ENCODE measurements around the gene CAMSAP3.

Gene CAMSAP3

DNA sequence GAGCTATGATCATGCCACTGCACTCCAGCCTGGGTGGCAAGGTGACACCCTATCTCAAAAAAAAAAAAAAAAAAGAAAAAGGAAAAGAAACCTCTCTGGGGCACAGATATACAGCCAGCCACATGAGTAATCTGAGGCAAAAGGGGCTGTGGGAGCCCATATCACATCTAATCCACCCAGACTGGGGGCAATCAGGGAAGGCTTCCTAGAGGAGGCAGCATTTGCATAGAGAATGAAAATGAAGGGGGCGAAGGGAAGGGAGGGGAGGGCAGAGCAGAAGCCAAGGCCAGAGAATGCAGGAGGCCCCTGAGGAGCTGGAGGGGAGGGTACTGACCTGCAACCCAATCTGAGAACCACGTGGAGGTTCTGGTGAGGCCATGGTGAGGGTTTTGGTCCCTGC, 54.5 kb downstream of the CAMSAP3 start:
- H3K27me3 Mint-ChIP-seq (ENCODE audit: low read depth) = peaks cover 17% of the 10 kb centered on the region

DNA sequence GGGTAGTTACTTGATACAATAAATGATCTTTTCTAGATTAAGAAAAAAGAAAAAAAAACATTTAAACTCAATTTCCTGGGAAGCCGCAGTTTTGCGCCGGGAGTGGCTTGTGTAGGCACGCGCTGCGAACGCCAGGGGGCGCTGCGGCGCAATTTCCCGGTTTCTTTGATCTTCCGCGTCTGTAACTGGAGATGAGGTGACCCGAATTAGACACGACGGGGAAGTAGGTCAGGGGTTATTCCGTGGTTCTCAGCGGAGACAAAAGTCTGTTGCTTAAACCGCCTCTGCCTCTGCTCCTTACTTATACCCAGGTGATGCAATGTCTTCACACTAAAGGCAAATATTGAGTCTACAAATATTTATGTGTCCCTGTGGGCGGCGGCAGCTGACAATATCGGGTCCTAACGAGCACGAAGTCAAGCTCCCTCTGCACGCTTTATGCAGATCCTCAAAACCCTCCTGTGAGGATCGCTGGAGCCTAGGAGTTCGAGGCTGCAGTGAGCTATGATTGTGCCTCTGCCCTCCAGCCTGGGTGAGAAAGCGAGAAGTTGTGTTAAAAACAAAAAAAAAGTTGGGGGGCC, 56.5 kb downstream of the CAMSAP3 start:
- H3K4me3 Mint-ChIP-seq = peak overlapping the region; percentile 37 to 74 (median 61)
- H3K27ac Mint-ChIP-seq = peak overlapping the region in 1 of 3 experiments; percentile 68
- peaks cover 10% of the 10 kb centered on the region for H3K4me1 Mint-ChIP-seq
- no peaks in the 10 kb centered on the region for H3K9me3 Mint-ChIP-seq
- TF ChIP-seq, protein P1, sequence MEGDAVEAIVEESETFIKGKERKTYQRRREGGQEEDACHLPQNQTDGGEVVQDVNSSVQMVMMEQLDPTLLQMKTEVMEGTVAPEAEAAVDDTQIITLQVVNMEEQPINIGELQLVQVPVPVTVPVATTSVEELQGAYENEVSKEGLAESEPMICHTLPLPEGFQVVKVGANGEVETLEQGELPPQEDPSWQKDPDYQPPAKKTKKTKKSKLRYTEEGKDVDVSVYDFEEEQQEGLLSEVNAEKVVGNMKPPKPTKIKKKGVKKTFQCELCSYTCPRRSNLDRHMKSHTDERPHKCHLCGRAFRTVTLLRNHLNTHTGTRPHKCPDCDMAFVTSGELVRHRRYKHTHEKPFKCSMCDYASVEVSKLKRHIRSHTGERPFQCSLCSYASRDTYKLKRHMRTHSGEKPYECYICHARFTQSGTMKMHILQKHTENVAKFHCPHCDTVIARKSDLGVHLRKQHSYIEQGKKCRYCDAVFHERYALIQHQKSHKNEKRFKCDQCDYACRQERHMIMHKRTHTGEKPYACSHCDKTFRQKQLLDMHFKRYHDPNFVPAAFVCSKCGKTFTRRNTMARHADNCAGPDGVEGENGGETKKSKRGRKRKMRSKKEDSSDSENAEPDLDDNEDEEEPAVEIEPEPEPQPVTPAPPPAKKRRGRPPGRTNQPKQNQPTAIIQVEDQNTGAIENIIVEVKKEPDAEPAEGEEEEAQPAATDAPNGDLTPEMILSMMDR (IDR thresholded peaks at IDR 0.05; ENCODE audit: unreplicated experiment in 3 of 3) = peak; percentile 99 to 100 (median 100)
- no peaks in the 10 kb centered on the region for H3K36me3 Mint-ChIP-seq (ENCODE audit: low read depth)
- H3K27me3 Mint-ChIP-seq (ENCODE audit: low read depth) = peaks cover 24% of the 10 kb centered on the region

More for the DNA sequence above, 54.5 kb downstream of the CAMSAP3 start:
- no peak overlapping the region for H3K4me3 Mint-ChIP-seq
- H3K27ac Mint-ChIP-seq = no peak overlapping the region
- H3K36me3 Mint-ChIP-seq (ENCODE audit: low read depth) = no peaks in the 10 kb centered on the region
- peaks cover 10% of the 10 kb centered on the region for H3K4me1 Mint-ChIP-seq
- TF ChIP-seq, protein P1 (IDR thresholded peaks at IDR 0.05; ENCODE audit: unreplicated experiment in 3 of 3) = no peak
- no peaks in the 10 kb centered on the region for H3K9me3 Mint-ChIP-seq

DNA sequence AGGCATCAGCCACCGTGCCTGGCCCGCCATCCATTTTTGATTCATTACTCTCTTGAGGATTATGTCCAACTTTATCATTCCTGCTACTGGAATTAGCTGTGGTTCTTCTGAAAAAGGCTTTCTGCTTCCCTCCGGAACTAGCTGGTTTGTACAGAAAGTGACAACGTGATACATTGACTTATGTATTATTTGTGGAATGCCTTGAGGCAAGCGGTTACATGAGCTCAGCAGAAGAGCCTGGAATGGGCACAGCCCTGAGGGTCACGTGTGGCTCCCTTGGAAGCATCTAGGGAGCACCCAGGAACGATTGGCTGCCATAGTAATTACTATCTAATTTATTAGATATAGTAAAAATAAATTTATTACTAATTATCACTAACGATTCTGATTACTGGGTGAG, 58.7 kb downstream of the CAMSAP3 start:
- H3K36me3 Mint-ChIP-seq (ENCODE audit: low read depth) = no peaks in the 10 kb centered on the region
- H3K9me3 Mint-ChIP-seq = no peaks in the 10 kb centered on the region
- no peak overlapping the region for H3K4me3 Mint-ChIP-seq
- no peak overlapping the region for H3K27ac Mint-ChIP-seq
- H3K4me1 Mint-ChIP-seq = peaks cover 15% of the 10 kb centered on the region
- H3K27me3 Mint-ChIP-seq (ENCODE audit: low read depth) = peaks cover 30% of the 10 kb centered on the region
- TF ChIP-seq, protein P1 (IDR thresholded peaks at IDR 0.05; ENCODE audit: unreplicated experiment in 3 of 3) = no peak

DNA sequence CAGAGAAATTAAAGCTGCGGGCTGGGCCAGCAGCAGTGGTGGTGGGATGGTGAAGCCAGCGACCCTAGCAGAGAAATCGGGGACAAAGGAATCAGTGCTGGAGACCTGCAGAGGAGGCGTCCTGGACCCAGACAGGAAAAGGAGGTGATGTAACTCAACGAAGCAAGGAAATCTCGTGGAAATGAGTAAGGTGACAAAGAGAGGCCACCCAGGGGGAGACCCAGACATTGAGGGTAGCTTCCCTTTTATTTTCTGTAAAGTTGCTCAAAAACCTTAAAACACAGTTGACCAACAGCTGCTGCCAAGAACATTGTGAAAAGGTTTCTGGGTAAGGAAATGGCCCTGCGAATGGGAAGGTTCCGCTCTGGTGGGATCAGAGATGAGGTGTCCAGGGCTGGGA, 59.9 kb downstream of the CAMSAP3 start:
- Mint-ChIP-seq H3K27ac (no peak overlapping the region), H3K4me3 (no peak overlapping the region), H3K4me1 (peaks cover 15% of the 10 kb centered on the region), H3K9me3 (no peaks in the 10 kb centered on the region), H3K27me3 (ENCODE audit: low read depth) (peaks cover 25% of the 10 kb centered on the region), H3K36me3 (ENCODE audit: low read depth) (no peaks in the 10 kb centered on the region)
- TF ChIP-seq, protein P1 (IDR thresholded peaks at IDR 0.05; ENCODE audit: unreplicated experiment in 3 of 3) = no peak

DNA sequence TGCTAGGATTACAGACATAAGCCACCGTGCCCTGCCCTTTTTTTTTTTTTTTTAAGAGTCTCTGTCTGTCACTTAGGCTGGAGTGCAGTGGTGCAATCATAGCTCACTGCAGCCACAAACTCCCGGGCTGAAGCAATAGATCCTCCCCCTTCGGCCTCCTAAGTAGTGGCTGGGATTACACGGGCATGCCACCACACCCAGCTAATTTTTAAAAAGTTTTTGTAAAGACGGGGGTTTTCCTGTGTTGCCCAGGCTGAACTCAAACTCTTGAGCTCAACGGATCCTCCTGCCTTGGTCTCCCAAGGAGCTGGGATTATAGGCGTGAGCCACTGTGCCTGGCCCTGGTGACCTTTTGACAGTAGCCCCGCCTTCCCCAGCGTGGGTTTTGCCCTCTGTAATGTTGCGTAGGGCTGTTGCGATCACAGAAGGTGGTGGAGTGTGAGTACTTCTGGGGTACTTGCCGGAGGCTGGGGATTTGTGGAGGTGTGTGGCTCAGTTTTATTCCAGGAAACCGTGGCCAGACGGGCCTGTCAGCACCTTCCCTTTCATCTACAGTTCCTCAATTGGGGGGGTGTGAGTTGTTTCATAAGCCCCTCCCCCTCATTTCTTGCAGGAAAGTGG, 61.6 kb downstream of the CAMSAP3 start:
- H3K27ac Mint-ChIP-seq = no peak overlapping the region

More for the DNA sequence above, 61.6 kb downstream of the CAMSAP3 start:
- Mint-ChIP-seq H3K4me1 (peaks cover 12% of the 10 kb centered on the region), H3K36me3 (ENCODE audit: low read depth) (no peaks in the 10 kb centered on the region), H3K9me3 (no peaks in the 10 kb centered on the region), H3K27me3 (ENCODE audit: low read depth) (peaks cover 24% of the 10 kb centered on the region), H3K4me3 (no peak overlapping the region)
- TF ChIP-seq, protein P1 (IDR thresholded peaks at IDR 0.05; ENCODE audit: unreplicated experiment in 3 of 3) = no peak
